HG03139 (cell line): ENCODE results near the gene TSG101.

Experiments
- ATAC-seq: cut with Tn5 transposase; IDR thresholded peaks from one replicate; pipeline ENCODE4 v1.9.1; 2021; ENCODE audit not compliant: unreplicated experiment

The TSG101 gene, protein sequence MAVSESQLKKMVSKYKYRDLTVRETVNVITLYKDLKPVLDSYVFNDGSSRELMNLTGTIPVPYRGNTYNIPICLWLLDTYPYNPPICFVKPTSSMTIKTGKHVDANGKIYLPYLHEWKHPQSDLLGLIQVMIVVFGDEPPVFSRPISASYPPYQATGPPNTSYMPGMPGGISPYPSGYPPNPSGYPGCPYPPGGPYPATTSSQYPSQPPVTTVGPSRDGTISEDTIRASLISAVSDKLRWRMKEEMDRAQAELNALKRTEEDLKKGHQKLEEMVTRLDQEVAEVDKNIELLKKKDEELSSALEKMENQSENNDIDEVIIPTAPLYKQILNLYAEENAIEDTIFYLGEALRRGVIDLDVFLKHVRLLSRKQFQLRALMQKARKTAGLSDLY

DNA sequence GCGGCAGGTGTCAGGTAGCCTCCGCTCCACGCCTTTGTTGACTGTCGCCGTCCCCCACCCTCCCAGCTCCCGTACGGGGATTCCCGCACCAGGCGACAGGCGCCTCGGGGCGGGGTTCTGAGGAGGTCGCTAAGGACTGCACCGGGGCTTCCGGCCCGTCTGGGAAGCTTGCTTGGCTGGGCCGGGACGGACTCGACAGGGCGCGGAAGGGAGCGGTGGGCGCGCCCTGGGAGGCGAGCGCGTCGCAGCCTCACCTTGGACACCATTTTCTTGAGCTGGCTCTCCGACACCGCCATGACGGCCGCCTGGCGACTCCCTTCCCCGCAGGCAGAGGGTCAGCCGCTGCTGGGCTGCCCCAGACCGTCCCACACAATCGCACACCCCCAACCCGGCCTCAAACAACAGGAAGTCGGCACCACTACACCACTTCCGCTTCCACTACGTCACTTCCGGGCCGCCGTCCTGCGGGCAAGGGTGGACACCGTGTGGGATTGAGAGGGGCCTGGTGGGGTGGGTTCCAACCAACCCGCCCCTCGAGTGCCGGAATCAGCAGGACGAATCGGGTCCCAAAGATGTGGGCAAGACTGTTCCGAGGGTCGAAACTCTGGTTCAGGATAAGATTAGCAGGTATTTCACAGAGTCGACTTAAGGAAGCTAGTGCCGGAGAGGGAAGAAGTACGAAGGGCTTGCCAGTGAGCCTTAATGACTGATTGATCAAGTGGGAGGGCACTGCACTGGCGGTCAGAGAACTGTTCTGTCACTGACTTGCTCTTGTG is at the start of gene TSG101:
Gene TSG101, minus strand, starts transcription at position 422 of the 776 bp plus-strand sequence. Its CDS starts 126 bp downstream, at position 296.
- peak; percentile 95 for ATAC-seq

DNA sequence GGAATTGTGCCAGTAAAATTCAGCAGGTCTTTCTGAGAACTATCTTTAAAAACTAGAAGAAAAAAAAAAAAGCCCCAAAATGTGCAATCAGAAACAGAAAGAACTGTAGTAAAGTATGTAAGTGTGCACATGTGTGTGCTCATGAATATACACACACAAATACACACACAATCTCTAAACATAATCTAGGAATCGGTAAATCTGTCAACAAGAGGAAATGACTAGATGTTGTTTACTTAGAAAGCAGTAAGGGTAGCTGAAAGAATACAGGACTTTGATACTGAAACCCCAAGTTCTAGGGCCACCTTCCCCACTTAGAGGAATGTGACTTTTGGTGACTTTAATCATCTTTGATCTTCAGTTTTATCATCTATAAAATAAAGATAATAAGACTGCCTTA is 48.6 kb upstream of the TSG101 start:
- ATAC-seq = no peak

DNA sequence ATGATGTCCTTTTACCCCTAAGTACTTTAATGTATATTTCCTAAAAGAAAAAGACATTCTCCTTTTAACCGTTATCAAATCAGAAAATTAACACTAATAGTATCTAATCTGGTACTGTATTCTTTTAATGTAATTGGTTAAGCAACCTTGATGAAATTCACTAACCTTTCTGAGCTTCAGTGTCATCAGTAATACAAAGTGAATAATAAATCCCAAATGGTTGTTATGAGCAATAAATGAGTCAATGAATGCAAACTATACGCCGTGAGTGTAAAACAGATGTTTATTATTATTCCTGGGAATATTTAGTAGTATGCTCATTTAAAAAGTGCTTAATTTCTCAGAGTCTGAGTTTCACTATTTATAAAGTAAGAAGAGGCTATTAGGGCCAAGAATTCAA is 40.3 kb upstream of the TSG101 start:
- ATAC-seq = no peak

DNA sequence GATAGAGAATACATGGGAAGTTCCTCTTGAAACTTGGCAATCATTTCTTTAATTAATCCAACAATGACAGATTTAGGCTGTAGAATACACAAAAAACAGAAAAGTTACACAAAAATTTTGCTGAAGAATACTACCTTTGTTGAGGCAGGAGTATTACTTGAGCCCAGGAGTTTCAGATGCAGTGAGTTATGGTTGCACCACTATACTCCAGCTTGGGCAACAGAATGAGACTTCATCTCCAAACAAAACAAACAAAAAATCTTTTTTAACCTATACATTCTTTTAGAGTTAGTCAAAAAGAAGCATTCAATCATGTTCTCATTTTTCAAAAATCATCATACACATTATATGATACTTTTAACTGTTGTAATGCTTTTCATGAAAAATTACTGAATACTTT is 39.7 kb upstream of the TSG101 start:
- ATAC-seq = no peak

DNA sequence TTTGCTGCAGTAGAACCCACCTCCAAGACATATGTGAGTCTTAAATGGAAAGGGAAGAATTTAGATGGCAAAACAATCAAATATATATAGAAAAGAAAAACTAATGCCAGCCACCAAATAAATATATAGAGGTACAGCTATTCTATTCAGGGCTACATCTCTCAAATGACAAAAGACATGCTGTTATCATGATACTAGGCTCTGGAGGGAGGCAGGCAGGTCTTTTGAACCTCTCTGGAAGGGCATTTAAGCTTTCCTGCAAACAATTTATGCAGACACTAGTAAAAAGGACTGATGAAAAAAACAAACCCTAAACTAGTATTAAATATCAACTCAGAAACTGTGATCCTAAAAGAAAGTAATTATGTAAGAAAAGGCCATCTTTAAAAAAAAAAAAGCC is 37.4 kb upstream of the TSG101 start:
- ATAC-seq = no peak

DNA sequence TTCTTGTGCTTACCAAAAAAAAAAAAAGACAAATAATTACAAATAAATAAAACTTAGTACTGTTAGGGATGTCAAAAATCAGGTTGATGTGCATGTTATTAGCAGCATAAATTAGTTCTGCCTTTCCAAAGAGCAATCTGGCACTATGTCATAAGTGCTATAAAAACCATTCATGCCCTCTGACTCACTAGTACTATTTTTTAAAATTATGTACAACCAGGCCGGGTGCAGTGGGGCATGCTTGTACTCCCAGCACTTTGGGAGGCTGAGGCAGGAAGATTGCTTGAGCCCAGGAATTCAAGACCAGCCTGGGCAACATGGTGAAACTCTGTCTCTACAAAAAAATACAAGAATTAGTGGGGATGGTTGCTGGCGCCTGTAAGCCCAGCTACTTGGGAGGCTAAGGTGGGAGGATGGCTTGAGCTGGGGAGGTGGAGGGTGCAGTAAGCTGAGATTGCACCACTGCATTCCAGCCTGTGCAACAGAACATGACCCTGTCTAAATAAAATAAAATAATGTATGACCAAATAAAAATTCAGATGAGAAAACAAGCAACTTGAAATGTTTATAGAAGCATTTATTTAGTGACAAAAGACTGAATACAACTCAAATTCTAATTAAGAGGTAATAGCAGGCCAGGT is 36.5 kb upstream of the TSG101 start:
- ATAC-seq = no peak

DNA sequence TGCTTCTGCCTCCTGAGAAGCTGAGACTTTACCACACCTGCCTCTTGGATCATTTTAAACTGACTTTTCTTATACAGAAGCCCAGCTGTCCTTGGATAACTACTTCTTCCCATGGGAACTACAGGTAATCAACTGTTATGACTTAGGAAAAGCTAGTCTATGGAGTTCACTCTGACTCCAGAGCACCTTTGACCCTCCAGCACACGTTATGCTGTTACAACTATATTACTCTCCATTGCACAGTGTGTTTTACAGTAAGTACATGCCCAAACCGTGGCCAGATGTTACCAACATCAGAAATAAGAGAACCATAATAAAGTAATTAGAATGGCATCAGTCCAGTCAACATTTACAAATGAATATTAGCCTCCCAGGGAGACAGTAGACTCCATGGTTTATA is 21.3 kb upstream of the TSG101 start:
- no peak for ATAC-seq

DNA sequence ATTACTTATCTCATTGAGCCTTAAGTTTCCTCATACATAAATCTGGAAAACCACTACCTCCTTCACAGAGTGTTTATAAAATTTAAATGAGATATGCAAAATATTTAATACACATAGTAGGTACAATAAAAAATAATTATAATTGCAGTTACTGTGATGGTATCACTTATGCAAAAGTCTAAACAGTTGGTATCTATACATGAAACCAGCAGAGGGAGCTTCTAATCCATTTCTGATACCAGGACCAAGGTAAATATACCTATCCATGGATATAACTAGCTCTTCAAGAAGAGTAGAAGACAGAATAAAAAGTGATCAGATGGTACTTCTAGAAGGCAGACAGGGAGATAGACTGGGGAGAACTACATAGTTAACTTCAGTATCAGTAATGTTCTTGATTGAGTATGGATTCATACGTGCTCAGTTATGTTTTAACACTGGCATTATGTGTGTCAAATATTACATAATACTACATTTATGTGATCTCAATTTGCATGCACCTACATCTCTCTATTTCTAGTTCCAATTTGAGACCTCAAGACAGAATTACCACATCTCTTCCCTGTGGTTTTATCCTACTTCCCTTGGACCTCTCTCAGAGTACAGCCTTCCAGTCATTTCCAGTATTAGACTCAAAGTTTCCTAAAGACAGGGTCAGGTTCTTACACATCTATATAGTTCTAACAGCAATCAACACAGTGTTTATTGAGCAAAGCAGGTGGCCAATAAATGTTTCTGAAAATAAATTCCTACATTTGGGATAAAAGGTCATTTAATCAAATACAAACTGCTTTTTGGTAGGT is 13.7 kb upstream of the TSG101 start:
- ATAC-seq = no peak

DNA sequence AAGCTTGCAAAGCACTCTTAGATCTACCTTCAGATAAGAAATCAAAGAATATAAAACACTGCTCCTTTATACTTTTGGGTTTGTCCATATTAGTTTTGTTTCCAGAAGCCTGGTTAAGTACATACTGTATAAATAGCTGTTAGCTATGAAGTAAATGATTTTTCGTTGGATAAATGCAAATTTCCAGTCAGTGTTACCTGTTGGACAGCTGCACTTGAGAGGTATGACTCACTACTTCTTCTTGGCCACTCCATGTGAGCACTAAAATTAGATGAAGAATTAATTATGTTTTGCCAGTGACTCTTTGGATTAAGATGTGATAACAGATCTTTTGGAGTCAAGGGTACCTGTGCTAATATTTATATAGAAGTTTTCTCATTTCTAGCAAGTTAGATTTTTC is 9.5 kb upstream of the TSG101 start:
- no peak for ATAC-seq

DNA sequence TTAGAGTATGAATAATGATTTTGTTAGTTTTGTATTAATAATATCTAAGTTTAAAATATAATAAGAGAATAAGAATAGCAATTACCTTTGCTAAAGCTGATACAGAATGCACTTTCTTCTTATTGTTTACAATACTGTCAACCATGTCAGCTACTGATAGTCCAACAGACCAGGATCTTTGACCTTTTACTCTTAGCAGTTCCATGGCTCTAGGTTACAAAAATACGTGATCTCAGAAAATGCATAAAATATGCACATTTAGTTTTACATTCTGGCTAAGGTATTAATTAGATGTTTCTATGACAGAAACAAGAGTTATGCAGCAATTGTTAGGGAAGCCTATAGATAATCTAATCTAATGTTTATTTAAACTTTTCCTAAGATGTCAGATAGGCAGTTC is 7.5 kb upstream of the TSG101 start:
- no peak for ATAC-seq

DNA sequence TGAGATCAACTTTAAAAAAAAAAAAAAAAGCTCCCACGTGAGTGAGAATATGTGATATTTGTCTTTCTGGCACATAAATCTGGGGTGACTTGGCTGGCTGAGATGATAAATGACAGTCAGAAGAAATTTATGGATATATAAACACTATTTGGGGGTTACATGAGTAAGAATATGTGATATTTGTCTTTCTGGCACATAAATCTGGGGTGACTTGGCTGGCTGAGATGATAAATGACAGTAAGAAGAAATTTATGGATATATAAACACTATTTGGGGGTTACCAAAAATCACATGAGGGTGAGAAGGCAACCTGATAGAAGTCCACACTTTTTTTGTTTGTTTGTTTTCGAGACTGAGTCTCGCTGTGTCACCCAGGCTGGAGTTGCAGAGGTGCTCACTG is 6.6 kb upstream of the TSG101 start:
- no peak for ATAC-seq

DNA sequence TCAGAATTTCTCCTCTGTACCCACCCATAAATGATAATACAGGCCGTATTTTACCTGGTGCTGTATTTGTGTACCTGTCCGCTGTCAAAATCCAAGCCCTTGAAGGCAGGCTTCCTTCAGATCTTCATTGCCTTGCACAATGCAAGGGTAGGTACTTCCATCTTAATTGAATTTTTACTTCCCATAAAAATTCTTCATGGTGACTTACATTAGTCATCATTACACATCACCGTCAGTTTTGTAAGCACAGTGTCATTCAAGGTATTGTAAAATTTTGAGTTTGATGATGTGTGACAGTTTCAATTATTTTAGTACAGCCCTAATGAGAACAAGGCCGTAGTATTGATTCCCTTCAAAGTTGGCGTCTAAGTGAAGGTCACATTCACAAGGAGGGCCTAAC is 770 bp upstream of the TSG101 start:
- ATAC-seq = no peak

DNA sequence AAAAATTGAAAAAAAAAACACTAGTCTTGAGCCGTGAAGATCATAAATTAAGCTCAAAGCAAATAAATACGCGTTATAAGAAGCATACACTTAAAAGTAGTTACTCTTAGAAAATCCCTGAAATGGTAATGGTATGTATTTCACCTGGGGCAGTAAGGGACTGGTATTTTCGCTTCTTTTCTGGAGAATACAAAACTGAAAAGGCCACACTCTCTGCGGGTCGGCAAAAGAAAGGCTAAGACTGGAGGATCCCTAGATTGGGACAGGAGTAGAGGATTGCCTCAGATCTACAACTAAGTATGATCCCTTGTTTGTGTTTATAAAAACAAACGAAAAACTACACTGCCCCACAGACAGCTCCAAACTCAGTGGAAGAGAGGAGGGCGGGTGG is 617 bp downstream of the TSG101 start:
- no peak for ATAC-seq

DNA sequence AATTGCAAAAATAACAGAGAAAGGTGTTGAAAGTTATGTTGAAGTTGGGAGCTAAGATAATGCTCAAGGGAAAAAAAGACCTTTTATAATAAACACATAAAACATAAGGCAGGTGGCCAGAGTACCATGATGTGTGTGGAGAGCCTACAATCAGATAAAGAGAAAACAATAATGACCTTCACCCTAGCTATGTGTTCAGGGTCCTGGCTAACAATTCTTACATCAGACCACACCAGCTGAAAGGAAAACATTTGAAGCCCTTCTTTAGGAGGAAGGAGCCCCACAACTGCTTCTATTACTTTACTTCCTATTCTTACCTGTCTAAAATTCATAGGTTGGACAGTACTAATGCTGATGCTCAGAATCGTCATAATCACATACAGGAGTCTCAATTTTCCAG is 2.5 kb downstream of the TSG101 start:
- no peak for ATAC-seq

DNA sequence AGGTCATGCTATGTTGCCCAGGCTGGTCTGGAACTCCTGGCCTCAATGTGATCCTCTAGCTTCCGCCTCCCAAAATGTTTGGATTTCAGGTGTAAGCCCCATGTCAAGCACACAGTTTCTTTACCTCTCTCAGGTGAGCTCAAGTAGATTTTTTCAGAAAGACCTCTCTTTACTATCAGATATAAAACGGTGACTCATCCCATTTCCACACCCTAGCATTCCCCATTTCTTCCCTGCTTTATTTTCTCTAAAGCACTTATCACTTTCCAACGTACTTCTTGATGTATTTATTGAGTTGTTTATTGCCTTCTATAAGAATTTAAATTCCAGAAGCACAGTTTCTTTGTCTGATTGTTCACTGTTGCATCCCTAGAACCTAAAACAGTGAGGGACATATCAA is 3.7 kb downstream of the TSG101 start:
- no peak for ATAC-seq

DNA sequence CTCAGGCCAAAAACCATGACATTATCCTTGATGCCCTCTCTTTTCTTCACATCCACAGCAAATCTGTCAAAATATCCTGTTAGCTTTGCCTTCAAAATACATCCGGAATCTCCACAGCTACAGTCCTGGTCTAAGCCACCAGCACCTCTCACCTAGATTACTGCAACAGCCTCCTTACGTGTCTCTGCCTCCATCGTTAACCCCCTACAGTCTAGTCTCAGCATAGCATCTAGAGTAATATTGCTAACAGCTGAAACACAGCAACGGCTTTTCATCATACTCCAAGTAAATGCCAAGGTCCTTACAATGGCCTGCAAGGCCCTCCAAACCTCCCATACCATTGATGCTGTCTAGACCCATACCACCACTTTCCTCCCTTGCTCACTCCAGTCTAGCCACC is 4.4 kb downstream of the TSG101 start:
- ATAC-seq = no peak

DNA sequence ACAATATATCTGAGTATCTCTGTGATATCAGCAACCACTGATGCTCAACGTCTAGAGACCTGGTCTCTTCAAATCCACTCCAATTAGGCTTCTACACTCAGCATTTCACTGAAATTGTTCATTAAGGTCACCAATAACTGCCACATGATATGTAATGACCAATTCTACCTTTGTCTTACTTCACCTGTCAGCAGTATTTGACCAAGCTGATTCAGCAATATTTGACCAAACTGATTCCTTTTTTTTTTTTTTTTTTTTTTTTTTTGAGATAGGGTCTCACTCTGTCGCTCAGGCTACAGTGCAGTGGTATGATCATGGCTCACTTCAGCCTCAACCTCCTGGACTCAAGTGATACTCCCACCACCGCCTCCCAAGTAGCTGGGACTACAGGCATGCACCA is 5.6 kb downstream of the TSG101 start:
- no peak for ATAC-seq

DNA sequence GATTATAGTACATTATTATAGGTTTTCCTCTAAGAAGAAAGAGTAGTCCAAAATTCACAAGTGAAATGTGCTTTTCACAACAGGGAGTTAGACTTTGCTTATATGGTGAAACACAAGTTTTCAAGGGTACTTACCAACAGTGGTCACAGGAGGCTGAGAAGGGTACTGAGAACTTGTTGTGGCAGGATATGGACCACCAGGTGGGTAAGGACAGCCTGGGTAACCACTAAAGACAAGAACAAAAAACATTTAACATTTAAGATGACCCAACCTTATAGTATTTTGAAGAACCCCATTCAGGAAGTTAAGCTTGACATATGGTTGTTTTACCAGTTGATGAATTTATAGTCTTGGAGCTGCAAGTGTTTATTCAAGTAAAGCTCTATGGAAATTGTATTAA is 24.4 kb downstream of the TSG101 start:
- no peak for ATAC-seq

DNA sequence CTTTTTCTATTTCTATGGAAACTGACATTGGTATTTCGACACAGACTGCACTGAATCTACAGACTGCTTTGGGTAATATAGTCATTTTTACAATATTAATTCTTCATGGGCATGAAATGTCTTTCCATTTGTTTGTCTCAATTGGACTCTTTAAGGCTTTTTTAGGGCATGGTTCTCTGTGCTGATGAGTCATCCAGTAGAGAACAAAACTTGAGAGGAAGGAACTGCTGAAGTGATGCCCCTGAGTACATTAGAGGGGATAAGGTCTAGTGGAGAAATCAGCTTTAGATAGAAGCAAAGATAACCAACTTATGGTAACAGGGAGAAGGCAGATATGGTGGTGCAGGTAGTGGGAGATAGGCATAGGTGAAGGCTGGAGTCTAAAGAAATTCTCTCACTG is 25.1 kb downstream of the TSG101 start:
- ATAC-seq = no peak

DNA sequence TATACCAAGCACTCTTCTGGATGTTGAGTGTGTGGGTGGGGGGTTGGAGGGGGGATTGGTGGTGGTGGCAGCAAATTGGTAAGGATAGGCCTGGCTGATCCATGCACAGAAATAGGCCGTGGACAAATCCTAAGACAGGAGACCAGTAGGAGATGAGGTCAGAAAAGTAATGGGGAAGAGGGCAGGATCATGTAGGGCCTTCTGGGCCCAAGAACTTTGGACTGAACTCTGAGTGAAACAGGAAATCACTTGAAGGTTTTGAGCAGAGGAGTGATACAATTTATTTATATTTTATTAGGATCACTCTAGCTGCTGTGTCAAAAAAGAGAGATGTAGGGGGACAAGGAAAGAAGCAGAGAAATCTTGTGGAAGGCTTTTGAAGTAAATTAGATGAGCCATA is 28.7 kb downstream of the TSG101 start:
- no peak for ATAC-seq

DNA sequence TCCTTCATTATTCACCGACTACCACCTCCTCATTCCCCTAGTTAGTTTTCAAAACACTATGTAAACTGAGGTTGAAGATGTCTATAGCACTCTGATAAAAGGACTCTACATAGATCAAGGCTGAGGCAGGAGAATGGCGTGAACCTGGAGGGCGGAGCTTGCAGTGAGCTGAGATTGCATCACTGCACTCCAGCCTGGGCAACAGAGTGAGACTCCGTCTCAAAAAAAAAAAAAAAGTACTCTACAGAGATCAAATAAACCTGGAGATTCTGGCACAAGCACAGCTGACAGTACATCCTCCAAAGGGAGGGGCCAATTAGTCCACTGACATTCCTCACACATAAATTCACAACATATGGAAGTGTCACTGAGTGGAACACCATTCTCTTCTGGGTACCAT is 31.0 kb downstream of the TSG101 start:
- ATAC-seq = no peak
